Stromal cell of bone marrow (primary cell): ENCODE data around the gene CHST2.

Source experiments
- DNase-seq: peaks from one replicate; pipeline ENCODE4 v3.0.0-alpha.2; 2012; ENCODE audit warnings: low read depth

The CHST2 gene

DNA sequence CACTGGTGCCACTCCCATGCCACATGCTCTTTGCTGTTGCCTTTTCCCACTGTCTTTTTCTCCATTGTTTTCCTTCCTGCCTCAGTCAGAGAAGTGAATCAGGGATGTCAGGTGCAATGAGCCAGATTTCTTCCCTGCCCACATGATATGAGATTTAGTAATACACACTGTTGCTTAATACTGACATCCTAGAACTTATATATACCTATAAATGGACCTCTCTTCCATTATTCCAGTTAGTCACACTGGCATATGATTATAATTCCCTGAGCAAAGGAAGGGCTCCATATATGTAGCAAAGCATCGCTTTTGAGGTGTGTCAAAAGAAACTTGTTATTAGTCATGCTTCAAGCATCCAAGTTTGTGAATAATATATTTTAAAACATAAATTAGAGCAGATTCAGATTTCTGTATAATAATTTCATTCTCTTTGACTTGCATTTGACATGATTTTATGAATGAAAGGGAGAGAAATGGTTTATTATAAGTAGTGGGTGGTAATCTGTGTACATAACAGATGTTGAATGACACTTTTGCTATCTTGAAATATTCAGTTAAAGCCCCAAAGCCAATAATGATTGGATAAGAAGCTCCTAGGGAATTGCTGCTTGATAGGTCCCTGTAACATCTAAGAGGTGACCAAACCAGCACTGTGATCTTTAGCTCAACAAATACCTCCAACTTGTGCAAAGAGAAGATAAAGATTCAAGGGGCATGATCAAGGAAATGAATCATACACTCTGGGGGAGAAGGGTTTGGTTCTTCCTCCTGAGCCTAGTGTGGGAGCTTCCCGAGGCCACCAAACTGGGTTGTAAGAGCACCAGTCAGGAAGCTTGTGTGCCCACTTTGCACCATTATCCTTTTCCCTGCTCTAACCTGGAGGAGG is 48.6 kb downstream of the CHST2 start:
- DNase-seq = no peak

DNA sequence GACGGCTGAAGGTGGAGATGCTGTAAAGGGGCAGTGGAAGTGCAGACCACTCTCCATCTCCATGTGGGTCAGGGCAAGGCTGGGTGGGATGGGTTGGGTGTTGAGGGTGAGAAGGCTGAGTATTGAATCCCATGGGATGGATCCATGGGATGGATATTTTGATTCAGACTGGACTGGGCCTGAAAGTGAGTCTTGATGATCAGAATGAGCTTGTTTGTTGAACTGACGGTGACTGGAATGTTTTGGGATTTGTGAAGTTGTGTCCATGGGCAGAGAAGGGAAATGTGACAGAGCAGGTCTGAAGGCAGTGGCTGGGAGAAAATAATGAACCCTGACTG is 49.3 kb downstream of the CHST2 start:
- no peak for DNase-seq

DNA sequence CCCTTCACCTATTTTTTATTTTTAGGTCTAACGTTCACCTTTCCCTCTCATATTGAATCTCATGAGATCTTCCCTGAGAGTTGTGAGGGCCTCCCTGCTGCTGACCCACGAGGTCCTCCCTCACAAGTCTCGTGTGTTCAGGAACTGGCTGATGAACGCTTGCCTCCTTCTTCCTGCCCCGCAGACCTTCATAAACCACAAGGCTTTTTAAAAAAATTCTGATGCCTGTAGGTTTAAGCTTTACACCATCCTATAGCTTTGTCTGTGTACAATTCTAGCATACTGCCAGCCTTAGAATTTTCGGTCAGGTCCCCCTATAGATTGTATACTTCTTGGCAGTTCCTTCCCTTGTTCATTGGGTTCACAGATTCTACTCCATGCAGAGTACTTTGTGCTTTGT is 50.5 kb downstream of the CHST2 start:
- DNase-seq = no peak

DNA sequence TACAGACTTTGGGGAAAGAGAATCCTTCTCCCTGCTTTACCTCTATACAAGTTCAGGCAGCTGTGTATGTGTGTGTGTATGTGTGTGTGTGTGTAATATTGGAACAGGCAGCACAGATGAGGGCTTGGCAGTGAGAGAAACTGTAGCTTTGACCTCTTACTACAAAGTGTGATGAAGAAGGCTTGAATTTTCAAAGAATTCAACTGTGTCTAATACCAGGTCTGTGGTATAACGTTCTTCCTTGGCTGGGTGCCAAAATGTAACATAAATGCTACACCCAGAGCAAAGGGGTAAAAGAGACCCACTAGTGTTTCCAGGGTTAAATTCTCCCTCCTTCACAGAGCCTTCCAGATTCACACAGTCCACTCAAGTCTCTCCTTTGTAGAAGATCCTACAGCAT is 51.1 kb downstream of the CHST2 start:
- no peak for DNase-seq

DNA sequence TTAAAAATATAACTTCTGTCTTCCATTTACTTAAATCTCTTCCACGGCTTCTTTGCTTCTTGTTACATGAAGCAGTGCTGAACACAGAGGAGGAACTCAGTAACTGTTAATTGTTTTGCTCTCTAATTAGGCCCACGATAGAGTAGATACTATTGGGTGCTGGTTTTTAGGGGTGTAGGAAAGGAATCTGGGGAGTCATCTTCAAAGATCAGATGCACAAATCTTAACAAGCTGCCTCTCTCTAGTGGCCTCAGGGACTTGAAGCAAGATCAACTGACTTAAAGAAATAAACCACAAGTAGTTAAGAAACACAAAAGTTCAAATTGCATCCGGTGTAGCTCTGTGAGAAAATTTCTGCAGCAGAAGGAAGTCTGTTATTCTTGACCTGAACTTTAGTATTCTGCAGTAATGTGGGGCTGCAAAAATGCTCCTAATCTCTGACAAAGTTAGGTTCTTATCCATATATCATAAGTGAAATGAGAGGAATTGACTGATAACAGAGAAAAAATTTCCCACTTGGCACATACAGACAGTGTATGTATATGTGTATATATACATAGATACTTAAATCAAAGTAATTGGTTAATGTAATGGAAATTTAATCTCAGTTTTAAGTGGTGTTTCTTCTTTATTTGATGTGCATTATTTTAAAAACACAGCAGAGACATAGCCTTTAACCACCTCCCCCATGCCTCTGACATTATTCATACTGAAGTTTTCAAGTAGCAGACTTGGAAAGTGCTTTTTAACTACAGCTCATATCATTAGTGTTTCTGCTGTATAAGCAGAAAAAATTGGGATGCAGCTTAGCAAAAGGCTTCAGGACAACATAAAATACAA is 51.8 kb downstream of the CHST2 start:
- peak; percentile 54 for DNase-seq

DNA sequence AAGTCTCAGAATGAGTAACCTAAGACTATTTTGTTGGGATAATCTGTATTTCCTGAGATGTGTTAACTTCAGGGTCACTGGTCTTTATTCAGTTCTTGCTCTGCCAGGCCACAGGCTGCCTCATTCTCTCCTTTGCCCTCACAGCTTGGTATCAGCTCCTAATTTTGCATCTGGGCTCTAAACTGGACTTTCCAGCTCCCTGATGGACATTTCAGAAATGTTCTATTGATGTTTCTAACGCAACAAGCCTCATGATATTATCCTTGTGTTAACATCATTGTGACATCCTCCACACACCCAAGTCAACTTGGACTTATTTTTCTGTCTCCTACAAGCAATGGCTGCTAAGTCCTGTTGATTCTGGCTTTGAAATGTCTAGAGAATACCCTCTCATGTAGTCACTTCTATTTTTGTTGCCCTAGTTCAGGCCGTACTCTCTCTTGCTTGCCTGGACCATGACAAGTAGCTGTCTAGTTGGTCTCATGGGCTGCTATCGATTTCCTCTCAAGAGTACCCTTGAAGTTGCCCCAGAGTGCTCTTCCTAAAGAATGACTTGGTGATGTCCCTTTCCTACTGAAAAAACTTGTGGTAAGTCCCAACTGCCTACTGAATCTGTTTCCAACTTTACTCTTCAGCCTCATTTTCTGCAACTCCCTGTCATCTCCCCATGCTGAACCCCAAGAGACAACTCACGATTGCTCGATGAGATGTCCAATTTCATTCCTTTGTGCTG is 52.7 kb downstream of the CHST2 start:
- DNase-seq = no peak

DNA sequence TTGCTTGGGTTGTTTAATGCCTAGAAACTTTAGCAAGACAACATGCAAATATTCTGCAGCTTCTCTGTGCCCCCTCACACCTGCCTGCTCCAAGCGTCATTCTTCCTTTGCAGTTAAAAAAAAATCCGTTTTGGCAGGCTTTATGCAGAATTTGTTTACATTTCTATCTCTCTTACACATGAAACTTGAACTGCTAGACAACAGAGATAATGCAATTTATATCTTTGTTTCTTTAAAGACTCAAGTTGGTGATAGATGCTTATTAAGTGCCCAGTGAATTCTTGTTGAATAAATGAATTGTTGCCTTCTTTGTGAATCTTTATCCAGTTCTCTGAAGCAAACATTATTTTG is 53.2 kb downstream of the CHST2 start:
- no peak for DNase-seq

DNA sequence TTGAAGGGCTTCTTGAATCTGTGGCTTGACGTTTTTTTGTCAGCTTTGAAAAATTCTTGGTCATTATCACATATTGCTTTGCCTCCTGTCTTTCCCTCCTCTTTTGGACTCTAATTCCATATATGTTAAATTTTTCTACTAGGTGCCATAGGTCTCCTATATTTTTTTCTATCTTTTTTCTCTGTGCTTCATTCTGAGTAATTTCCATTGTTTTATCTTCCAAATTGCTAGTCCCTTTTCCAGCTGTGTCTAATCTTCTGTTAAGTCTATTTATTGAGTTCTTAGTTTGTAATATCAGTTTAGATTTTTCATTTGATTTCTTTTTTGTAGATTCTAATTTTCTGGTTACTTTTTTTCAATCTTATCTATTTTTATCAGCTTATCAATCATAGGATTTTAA is 53.7 kb downstream of the CHST2 start:
- DNase-seq = no peak
